Spleen (tissue), 11 donors: ENCODE results near the gene VSIG10L. TPM values are rescaled to one million over a fixed set of nuclear protein-coding genes. Genes with fewer than 3 reads are reported as not detected.

ENCODE experiments used
- DNase-seq: peaks from one replicate; pipeline ENCODE4 v3.0.0-alpha.2; 2020
- H3K27ac ChIP-seq, 8 donors: fragments of 200-600 bp; sonication (generic) in 7 of 8; 1 replicate in 4 of 8; 2 replicates in 4 of 8; pipeline versions ENCODE4 v1.5.0 to v1.8.0; 2016 to 2021; ENCODE audit warnings: inconsistent platforms in 4 of 8, mild to moderate bottlenecking in 4 of 8, moderate library complexity in 1 of 8
- H3K27me3 ChIP-seq, 7 donors: fragments of 200-600 bp; sonication (generic) in 6 of 7; replicated peaks in 1 of 7; 1 replicate in 4 of 7; 2 replicates in 3 of 7; pipeline versions ENCODE4 v1.5.0 to v1.8.0; 2016 to 2021; ENCODE audit warnings: inconsistent platforms in 3 of 7, mild to moderate bottlenecking in 1 of 7
- H3K36me3 ChIP-seq, 6 donors: fragments of 200-600 bp; sonication (generic) in 5 of 6; 1 replicate in 4 of 6; 2 replicates in 2 of 6; pipeline versions ENCODE4 v1.5.0 to v1.8.0; 2016 to 2021; ENCODE audit warnings: inconsistent platforms in 2 of 6
- H3K4me1 ChIP-seq, 6 donors: fragments of 200-600 bp; sonication (generic) in 5 of 6; 1 replicate in 3 of 6; 2 replicates in 3 of 6; pipeline versions ENCODE4 v1.5.0 to v1.8.0; 2016 to 2021; ENCODE audit warnings: inconsistent platforms in 3 of 6
- H3K4me3 ChIP-seq, 8 donors: fragments of 200-600 bp; sonication (generic) in 7 of 8; 1 replicate in 4 of 8; 2 replicates in 4 of 8; pipeline versions ENCODE4 v1.5.0 to v1.8.0; 2016 to 2021; ENCODE audit warnings: inconsistent platforms in 4 of 8, mild to moderate bottlenecking in 4 of 8, moderate library complexity in 2 of 8
- H3K9me3 ChIP-seq, 8 donors: fragments of 200-600 bp; sonication (generic) in 7 of 8; 1 replicate in 4 of 8; 2 replicates in 4 of 8; pipeline versions ENCODE4 v1.5.0 to v1.8.0; 2016 to 2021; ENCODE audit warnings: inconsistent platforms in 4 of 8
- CTCF ChIP-seq, 11 experiments: fragments of 200-600 bp in 7 of 11; fragments of 450-650 bp in 4 of 11; sonication (generic) in 4 of 11; IDR thresholded peaks in 8 of 11; conservative IDR thresholded peaks in 3 of 11; 1 replicate in 7 of 11; 2 replicates in 4 of 11; pipeline versions ENCODE4 v1.4.0 to v1.8.0; 2016 to 2021; ENCODE audit warnings: antibody characterized with exemption in 11 of 11, inconsistent platforms in 4 of 11, mild to moderate bottlenecking in 1 of 11
- POLR2A ChIP-seq, 3 donors: fragments of 450-650 bp; IDR thresholded peaks; one replicate each; pipeline ENCODE4 v1.5.1; 2017; ENCODE audit warnings: antibody characterized with exemption in 3 of 3, mild to moderate bottlenecking in 1 of 3
- POLR2AphosphoS5 ChIP-seq, 3 donors: sonication (generic); formaldehyde crosslinking; IDR thresholded peaks; one replicate each; pipeline ENCODE4 v1.5.1; 2017; ENCODE audit warnings: antibody characterized with exemption in 3 of 3
- WGBS, 5 donors: extraction: QIAGEN DNeasy Blood & Tissue Kit in 3 of 5; methylation state at CpG; one replicate each; pipeline versions ENCODE4 v1.1.5 to v1.1.7; 2013 to 2018; 5-methylcytosine and 5-hydroxymethylcytosine counted together
- intact Hi-C: fragments of 100-400 bp; cut with DNase I; formaldehyde crosslinking; loops from one replicate; pipeline ENCODE4 v1.15.0; 2023; ENCODE audit warnings: low total_unique reads
- polyA plus RNA-seq, 3 donors: library from polyadenylated mRNA; stranded (reverse); fragments of 200-250 nt; gene quantifications; one replicate each; pipeline ENCODE4 v1.2.1, GENCODE V29; 2013
- total RNA-seq, 7 donors: library from RNA; depleted of rRNA in 3 of 7; stranded (reverse); fragments of >200 nt in 3 of 7; fragmentation: NEBNext Ultra II Directional in 4 of 7; extraction: Animal tissue kit (Norgen Biotek cat#: 25700) in 4 of 7; gene quantifications; one replicate each; pipeline versions ENCODE4 v1.1.0 to v1.2.1, GENCODE V29; 2016 to 2021
- donor health status: healthy with polysubstance abuse.
- donor health status: DM: no; HTN: no; CAD: no; lungs with moderate emphysema.
- donor health status: DM: no; HTN: no; CAD: no.
- donor health status: Bipolar disorder and iron deficiency.
- donor health status: healthy.
- donor health status: DM: no; HTN: no; CAD: no.
- donor health status: DM: yes; HTN: yes; CAD: no.

The VSIG10L gene
- total and polyA plus RNA-seq, 10 donors: 1.1 to 2.6 (median 1.7) TPM

GRCh38 chr19:51354742-51355148, 12.8 kb upstream of the VSIG10L start:
- WGBS, 5 donors: 62 to 76% (median 72%) methylated on average over 8 of the region's 8 CpGs
- Histone ChIP-seq H3K4me3 (no peak overlapping the region), H3K9me3 (no peaks in the 10 kb centered on the region), H3K4me1 (no peaks in the 10 kb centered on the region), H3K36me3 (peaks cover 0 to 44% (median 26%) of the 10 kb centered on the region in 6 donors), H3K27ac (no peak overlapping the region), H3K27me3 (no peaks in the 10 kb centered on the region)
- TF ChIP-seq POLR2AphosphoS5 (IDR thresholded peaks at IDR 0.05) (no peak), CTCF (IDR thresholded peaks at IDR 0.05 in 8 of 11, conservative IDR thresholded peaks at IDR 0.05 in 3 of 11) (no peak), POLR2A (IDR thresholded peaks at IDR 0.05) (no peak)
- no peak for DNase-seq
- intact Hi-C loops: no loop called here

- Histone ChIP-seq H3K27me3 (no peaks in the 10 kb centered on the region), H3K27ac (no peak overlapping the region), H3K4me1 (no peaks in the 10 kb centered on the region), H3K4me3 (no peak overlapping the region), H3K9me3 (no peaks in the 10 kb centered on the region), H3K36me3 (peaks cover 0 to 49% (median 26%) of the 10 kb centered on the region in 6 donors)
- no peak for DNase-seq
- TF ChIP-seq POLR2A (IDR thresholded peaks at IDR 0.05): no peak
- no peak for TF ChIP-seq CTCF (IDR thresholded peaks at IDR 0.05 in 8 of 11, conservative IDR thresholded peaks at IDR 0.05 in 3 of 11)
- no peak for TF ChIP-seq POLR2AphosphoS5 (IDR thresholded peaks at IDR 0.05)
- WGBS, 5 donors: 78 to 90% (median 88%) methylated on average over 12 of the region's 12 CpGs
- intact Hi-C loops: no loop called here
Measured at GRCh38 chr19:51354103-51354741, 12.3 kb upstream of the VSIG10L start.

GRCh38 chr19:51352783-51353360, 10.9 kb upstream of the VSIG10L start:
- no peak for TF ChIP-seq CTCF (IDR thresholded peaks at IDR 0.05 in 8 of 11, conservative IDR thresholded peaks at IDR 0.05 in 3 of 11)
- H3K27me3 ChIP-seq: no peaks in the 10 kb centered on the region
- H3K4me3 ChIP-seq: no peak overlapping the region
- intact Hi-C loops: no loop called here
- no peaks in the 10 kb centered on the region for H3K4me1 ChIP-seq
- H3K9me3 ChIP-seq: no peaks in the 10 kb centered on the region
- H3K27ac ChIP-seq: no peak overlapping the region
- H3K36me3 ChIP-seq: peaks cover 0 to 62% (median 26%) of the 10 kb centered on the region in 6 donors
- WGBS, 5 donors: 90 to 98% (median 97%) methylated on average over 12 to 16 of the region's 16 CpGs
- no peak for DNase-seq

- Histone ChIP-seq H3K27ac (no peak overlapping the region), H3K4me3 (no peak overlapping the region), H3K4me1 (no peaks in the 10 kb centered on the region), H3K9me3 (no peaks in the 10 kb centered on the region), H3K27me3 (no peaks in the 10 kb centered on the region), H3K36me3 (peaks cover 0 to 77% (median 36%) of the 10 kb centered on the region in 6 donors)
- no peak for DNase-seq
- TF ChIP-seq CTCF (IDR thresholded peaks at IDR 0.05 in 8 of 11, conservative IDR thresholded peaks at IDR 0.05 in 3 of 11) (no peak), POLR2AphosphoS5 (IDR thresholded peaks at IDR 0.05) (no peak), POLR2A (IDR thresholded peaks at IDR 0.05) (no peak)
- intact Hi-C loops: no loop called here
- 94 to 98% (median 96%) methylated on average over 11 of the region's 11 CpGs for whole genome bisulfite sequencing, 5 donors
Measured at GRCh38 chr19:51351266-51351990, 9.5 kb upstream of the VSIG10L start.
